GM18951 (cell line): ENCODE measurements around the gene MRFAP1.

Source experiments
- POLR2A ChIP-seq: IDR thresholded peaks from 4 replicates; pipeline ENCODE4 v1.6.1; 2011; ENCODE audit warnings: mild to moderate bottlenecking; ENCODE audit not compliant: insufficient read length, insufficient read depth; ENCODE audit errors: extremely low read depth
- in situ Hi-C: fragments of 300-500 bp; cut with MboI; formaldehyde crosslinking; loops from one replicate; pipeline ENCODE4 v1.12.0; 2022; ENCODE audit warnings: low sequenced_read_pairs, mixed read lengths, inconsistent platforms; ENCODE audit not compliant: unreplicated experiment

The MRFAP1 gene

GRCh38 chr4:6640292-6641163, at the start of gene MRFAP1:
MRFAP1 (plus strand) TSS chr4:6640685; CDS start chr4:6640863, 178 bp downstream.
- in situ Hi-C loops: no loop called here
- peak; percentile 92 for TF ChIP-seq POLR2A

GRCh38 chr4:6591313-6591712, 49.2 kb upstream of the MRFAP1 start:
- no peak for TF ChIP-seq POLR2A
- in situ Hi-C loops: no loop called here

- in situ Hi-C loops: no loop called here
- TF ChIP-seq POLR2A: no peak
Measured at GRCh38 chr4:6591781-6592180, 48.7 kb upstream of the MRFAP1 start.

GRCh38 chr4:6592804-6593563, 47.5 kb upstream of the MRFAP1 start:
- in situ Hi-C loops: no loop called here
- no peak for TF ChIP-seq POLR2A

GRCh38 chr4:6594341-6594740, 46.1 kb upstream of the MRFAP1 start:
- in situ Hi-C loops: no loop called here
- TF ChIP-seq POLR2A: no peak

- TF ChIP-seq POLR2A: no peak
- in situ Hi-C loops: no loop called here
Measured at GRCh38 chr4:6594826-6595355, 45.6 kb upstream of the MRFAP1 start.

- in situ Hi-C loops: no loop called here
Measured at GRCh38 chr4:6595897-6596537, 44.5 kb upstream of the MRFAP1 start.

GRCh38 chr4:6596948-6597347, 43.5 kb upstream of the MRFAP1 start:
- TF ChIP-seq POLR2A: no peak
- in situ Hi-C loops: no loop called here

More at GRCh38 chr4:6595897-6596537, 44.5 kb upstream of the MRFAP1 start:
- no peak for TF ChIP-seq POLR2A

GRCh38 chr4:6598127-6598526, 42.4 kb upstream of the MRFAP1 start:
- in situ Hi-C loops: no loop called here
- no peak for TF ChIP-seq POLR2A

- in situ Hi-C loops: no loop called here
- no peak for TF ChIP-seq POLR2A
Measured at GRCh38 chr4:6598641-6599040, 41.8 kb upstream of the MRFAP1 start.

GRCh38 chr4:6601661-6602250, 38.7 kb upstream of the MRFAP1 start:
- in situ Hi-C loops: no loop called here
- no peak for TF ChIP-seq POLR2A

- in situ Hi-C loops: no loop called here
- TF ChIP-seq POLR2A: no peak
Measured at GRCh38 chr4:6602289-6602688, 38.2 kb upstream of the MRFAP1 start.

GRCh38 chr4:6603128-6603527, 37.4 kb upstream of the MRFAP1 start:
- in situ Hi-C loops: no loop called here
- no peak for TF ChIP-seq POLR2A

- TF ChIP-seq POLR2A: no peak
- in situ Hi-C loops: no loop called here
Measured at GRCh38 chr4:6605114-6605513, 35.4 kb upstream of the MRFAP1 start.
